Panc1 (cell line): ENCODE results near the gene GMFB.
A peak's percentile ranks its signal among the peaks of the same experiment; 100 is the strongest.

Experiments used
- POLR2AphosphoS5 ChIP-seq: IDR thresholded peaks from 2 replicates; pipeline ENCODE4 v1.6.1; 2012; ENCODE audit warnings: mild to moderate bottlenecking, low read depth, low read length, moderate library complexity
- SIN3A ChIP-seq: IDR thresholded peaks from 2 replicates; pipeline ENCODE4 v1.6.1; 2012; ENCODE audit warnings: low read depth, mild to moderate bottlenecking, low read length, moderate library complexity, borderline replicate concordance; ENCODE audit not compliant: insufficient read depth
- TF ChIP-seq, protein P1 (sequence below): fragments of 450-650 bp; IDR thresholded peaks from 2 replicates; pipeline ENCODE4 v1.5.1; 2017; ENCODE audit warnings: mild to moderate bottlenecking
- TF ChIP-seq, protein P2 (sequence below), 2 experiments: IDR thresholded peaks; 2 replicates each; pipeline ENCODE4 v1.6.1; 2011 to 2012; ENCODE audit warnings: low read depth in 2 of 2, control low read depth in 1 of 2, low read length in 1 of 2, mild to moderate bottlenecking in 1 of 2, moderate library complexity in 1 of 2; ENCODE audit not compliant: insufficient read depth in 1 of 2

DNA sequence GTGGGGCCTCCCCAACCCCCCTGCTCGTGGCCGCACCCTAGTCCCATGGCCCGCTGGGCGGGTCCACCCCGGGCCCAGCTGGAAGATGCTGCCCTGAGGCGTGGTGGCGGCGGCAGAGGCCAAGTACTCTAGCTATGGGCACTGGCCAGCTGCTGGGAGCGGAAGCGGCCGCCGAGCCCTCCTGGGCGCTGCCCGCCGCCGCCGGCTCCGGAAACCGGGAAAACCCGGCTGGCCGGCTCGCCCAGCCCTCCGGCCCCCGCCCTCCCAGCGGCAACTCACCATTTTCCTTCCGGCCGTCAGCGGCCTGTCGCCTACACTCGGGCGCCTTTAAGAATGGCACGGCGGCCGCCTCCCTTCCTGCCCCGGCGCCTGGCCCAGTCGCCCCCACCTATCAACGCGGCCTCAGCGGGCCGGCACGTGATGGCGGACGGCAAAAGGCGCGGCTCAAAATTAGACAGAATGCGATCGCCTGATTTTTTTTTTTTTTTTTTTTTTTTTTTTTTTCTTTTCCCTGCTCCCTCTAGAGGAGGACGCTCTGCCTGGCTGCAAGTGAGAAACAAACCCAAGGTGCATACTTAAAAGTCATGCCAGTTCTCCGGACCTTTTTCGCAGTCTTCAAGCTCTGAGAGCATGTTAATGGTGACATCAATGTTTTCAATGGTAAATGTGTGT is at the start of gene GMFB:
- TF ChIP-seq, protein P1, sequence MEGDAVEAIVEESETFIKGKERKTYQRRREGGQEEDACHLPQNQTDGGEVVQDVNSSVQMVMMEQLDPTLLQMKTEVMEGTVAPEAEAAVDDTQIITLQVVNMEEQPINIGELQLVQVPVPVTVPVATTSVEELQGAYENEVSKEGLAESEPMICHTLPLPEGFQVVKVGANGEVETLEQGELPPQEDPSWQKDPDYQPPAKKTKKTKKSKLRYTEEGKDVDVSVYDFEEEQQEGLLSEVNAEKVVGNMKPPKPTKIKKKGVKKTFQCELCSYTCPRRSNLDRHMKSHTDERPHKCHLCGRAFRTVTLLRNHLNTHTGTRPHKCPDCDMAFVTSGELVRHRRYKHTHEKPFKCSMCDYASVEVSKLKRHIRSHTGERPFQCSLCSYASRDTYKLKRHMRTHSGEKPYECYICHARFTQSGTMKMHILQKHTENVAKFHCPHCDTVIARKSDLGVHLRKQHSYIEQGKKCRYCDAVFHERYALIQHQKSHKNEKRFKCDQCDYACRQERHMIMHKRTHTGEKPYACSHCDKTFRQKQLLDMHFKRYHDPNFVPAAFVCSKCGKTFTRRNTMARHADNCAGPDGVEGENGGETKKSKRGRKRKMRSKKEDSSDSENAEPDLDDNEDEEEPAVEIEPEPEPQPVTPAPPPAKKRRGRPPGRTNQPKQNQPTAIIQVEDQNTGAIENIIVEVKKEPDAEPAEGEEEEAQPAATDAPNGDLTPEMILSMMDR: peak; percentile 42
- TF ChIP-seq SIN3A: 0 out of 2 replicates have a peak, but pooled peaks have one; percentile 57
- peak; percentile 73 for TF ChIP-seq POLR2AphosphoS5
- TF ChIP-seq, protein P2, sequence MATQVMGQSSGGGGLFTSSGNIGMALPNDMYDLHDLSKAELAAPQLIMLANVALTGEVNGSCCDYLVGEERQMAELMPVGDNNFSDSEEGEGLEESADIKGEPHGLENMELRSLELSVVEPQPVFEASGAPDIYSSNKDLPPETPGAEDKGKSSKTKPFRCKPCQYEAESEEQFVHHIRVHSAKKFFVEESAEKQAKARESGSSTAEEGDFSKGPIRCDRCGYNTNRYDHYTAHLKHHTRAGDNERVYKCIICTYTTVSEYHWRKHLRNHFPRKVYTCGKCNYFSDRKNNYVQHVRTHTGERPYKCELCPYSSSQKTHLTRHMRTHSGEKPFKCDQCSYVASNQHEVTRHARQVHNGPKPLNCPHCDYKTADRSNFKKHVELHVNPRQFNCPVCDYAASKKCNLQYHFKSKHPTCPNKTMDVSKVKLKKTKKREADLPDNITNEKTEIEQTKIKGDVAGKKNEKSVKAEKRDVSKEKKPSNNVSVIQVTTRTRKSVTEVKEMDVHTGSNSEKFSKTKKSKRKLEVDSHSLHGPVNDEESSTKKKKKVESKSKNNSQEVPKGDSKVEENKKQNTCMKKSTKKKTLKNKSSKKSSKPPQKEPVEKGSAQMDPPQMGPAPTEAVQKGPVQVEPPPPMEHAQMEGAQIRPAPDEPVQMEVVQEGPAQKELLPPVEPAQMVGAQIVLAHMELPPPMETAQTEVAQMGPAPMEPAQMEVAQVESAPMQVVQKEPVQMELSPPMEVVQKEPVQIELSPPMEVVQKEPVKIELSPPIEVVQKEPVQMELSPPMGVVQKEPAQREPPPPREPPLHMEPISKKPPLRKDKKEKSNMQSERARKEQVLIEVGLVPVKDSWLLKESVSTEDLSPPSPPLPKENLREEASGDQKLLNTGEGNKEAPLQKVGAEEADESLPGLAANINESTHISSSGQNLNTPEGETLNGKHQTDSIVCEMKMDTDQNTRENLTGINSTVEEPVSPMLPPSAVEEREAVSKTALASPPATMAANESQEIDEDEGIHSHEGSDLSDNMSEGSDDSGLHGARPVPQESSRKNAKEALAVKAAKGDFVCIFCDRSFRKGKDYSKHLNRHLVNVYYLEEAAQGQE (IDR thresholded peaks at IDR 0.05; ENCODE audit: insufficient read depth in 1 of 2, low read depth in 2 of 2, low read length in 1 of 2): peak in 1 of 2 experiments; percentile 22; a peak in 1 of 4 replicates
